PC-3 (cell line): ENCODE data around the gene FSTL4. TPM values are rescaled to one million over a fixed set of nuclear protein-coding genes. Genes with fewer than 3 reads are reported as not detected.
"Not testable (repeated sequence)": the region's sequence is repeated elsewhere in the genome, so short reads cannot be mapped to it uniquely, and the experiment has no call there.

Experiments used
- ATAC-seq: fragments of 200-7000 bp; cut with Tn5 transposase; 2 replicates; pipeline ENCODE4 v1.9.1; 2020; ENCODE audit warnings: mild to moderate bottlenecking, moderate library complexity
- BruUV-seq: library from RNA; stranded (reverse); fragments of 400-500 nt; replicated peaks from 2 replicates; lab custom pipeline; 2021; lab: Mats Ljungman, UMichigan
- CTCF ChIA-PET: fragments of 300-600 bp; sonication (Branson Sonifier 250); formaldehyde crosslinking; loops from one replicate; lab custom pipeline; 2022; ENCODE audit warnings: antibody characterized with exemption; lab: Charles Lee
- POLR2A ChIA-PET: fragments of 300-600 bp; sonication (Branson Sonifier 250); formaldehyde crosslinking; loops from one replicate; lab custom pipeline; 2022; ENCODE audit warnings: antibody characterized with exemption; ENCODE audit not compliant: unreplicated experiment; lab: Charles Lee
- DNase-seq: peaks from one replicate; pipeline ENCODE4 v3.0.0-alpha.2; 2015
- H2AFZ ChIP-seq: fragments of 300-600 bp; sonication (generic); 2 replicates; pipeline ENCODE4 v1.6.0; 2016; ENCODE audit warnings: antibody characterized with exemption, low read length
- H3F3A ChIP-seq: fragments of 300-600 bp; sonication (generic); one replicate; pipeline ENCODE4 v1.6.0; 2017; ENCODE audit warnings: antibody characterized with exemption, low read length, control low read depth, mild to moderate bottlenecking; ENCODE audit not compliant: unreplicated experiment
- H3K27ac ChIP-seq: fragments of 300-600 bp; sonication (generic); 2 replicates; pipeline ENCODE4 v1.5.1; 2016; ENCODE audit warnings: mild to moderate bottlenecking, low read length
- H3K27me3 ChIP-seq: fragments of 300-600 bp; sonication (generic); 2 replicates; pipeline ENCODE4 v1.6.1; 2016; ENCODE audit warnings: low read length, mixed read lengths
- H3K36me3 ChIP-seq: fragments of 300-600 bp; sonication (generic); 2 replicates; pipeline ENCODE4 v1.6.1; 2016; ENCODE audit warnings: low read depth, mixed run types, low read length, mixed read lengths
- H3K4me1 ChIP-seq: fragments of 300-600 bp; sonication (generic); 2 replicates; pipeline ENCODE4 v1.5.1; 2016; ENCODE audit warnings: low read length; ENCODE audit not compliant: insufficient read depth
- H3K4me2 ChIP-seq: fragments of 300-600 bp; sonication (generic); 2 replicates; pipeline ENCODE4 v1.6.0; 2016; ENCODE audit warnings: low read length
- H3K4me3 ChIP-seq: fragments of 300-600 bp; sonication (generic); 2 replicates; pipeline ENCODE4 v1.5.1; 2016; ENCODE audit warnings: mild to moderate bottlenecking, low read length, mixed read lengths
- H3K79me2 ChIP-seq: fragments of 300-600 bp; sonication (generic); 2 replicates; pipeline ENCODE4 v1.6.1; 2017; ENCODE audit warnings: low read length, mixed read lengths
- H3K9ac ChIP-seq: fragments of 300-600 bp; sonication (generic); 2 replicates; pipeline ENCODE4 v1.6.0; 2016; ENCODE audit warnings: mild to moderate bottlenecking, low read length
- H3K9me2 ChIP-seq: fragments of 300-600 bp; sonication (generic); replicated peaks from 2 replicates; pipeline ENCODE4 v1.6.1; 2016; ENCODE audit warnings: mixed run types, low read length, mixed read lengths
- H3K9me3 ChIP-seq: fragments of 300-600 bp; sonication (generic); 2 replicates; pipeline ENCODE4 v1.6.1; 2016; ENCODE audit warnings: low read length, mixed read lengths
- H4K20me1 ChIP-seq: fragments of 300-600 bp; sonication (generic); 2 replicates; pipeline ENCODE4 v1.6.1; 2016; ENCODE audit warnings: low read length, mixed read lengths
- EZH2 ChIP-seq: fragments of 300-600 bp; sonication (generic); IDR thresholded peaks from one replicate; pipeline ENCODE4 v1.6.1; 2017; ENCODE audit warnings: antibody characterized with exemption, mild to moderate bottlenecking, low read length; ENCODE audit not compliant: unreplicated experiment
- EZH2phosphoT487 ChIP-seq: fragments of 300-600 bp; sonication (generic); IDR thresholded peaks from 2 replicates; pipeline ENCODE4 v1.6.1; 2018; ENCODE audit warnings: mild to moderate bottlenecking, antibody characterized with exemption, low read length, borderline replicate concordance
- intact Hi-C: fragments of 100-400 bp; cut with micrococcal nuclease; formaldehyde crosslinking; loops from 2 replicates; pipeline ENCODE4 v1.9.0; 2023
- total RNA-seq: library from RNA; depleted of rRNA; stranded (reverse); fragments of >200 nt; gene quantifications from 2 replicates; pipeline ENCODE4 v1.2.3, GENCODE V29; 2014
- TF ChIP-seq, protein P1 (sequence below): fragments of 300-600 bp; sonication (generic); conservative IDR thresholded peaks from 2 replicates; pipeline ENCODE4 v1.5.1; 2017; ENCODE audit warnings: antibody characterized with exemption, low read depth, mild to moderate bottlenecking, low read length

FSTL4 gene
- total RNA-seq, 1 experiment from 2014 or later: 4.2 TPM

DNA sequence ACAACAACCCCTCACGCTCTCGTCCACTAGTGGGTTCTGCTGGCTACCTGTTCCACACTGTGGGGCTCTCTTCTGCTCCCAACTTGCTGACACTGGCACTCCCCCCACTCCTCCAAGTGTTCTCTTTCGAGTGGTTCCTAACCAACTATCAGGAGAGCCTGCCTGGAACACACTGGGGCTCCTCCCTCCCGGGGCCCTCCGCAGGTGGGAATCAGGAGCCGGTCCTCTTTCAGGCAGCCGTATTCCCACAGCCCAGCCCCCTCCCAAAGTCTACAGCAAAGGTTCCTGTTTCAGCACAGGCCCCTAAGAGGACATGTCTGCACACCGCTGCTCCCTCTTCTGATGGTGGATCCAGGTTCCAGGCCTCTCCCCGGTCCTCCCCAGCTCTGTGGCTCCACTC, 165.9 kb downstream of the FSTL4 start:
- intact Hi-C loops: no loop called here
- no peak overlapping the region for H3K27ac ChIP-seq
- no peaks in the 10 kb centered on the region for H3K9me2 ChIP-seq
- H3K79me2 ChIP-seq: no peaks in the 10 kb centered on the region
- BruUV-seq: no TSS peak
- no peaks in the 10 kb centered on the region for H3F3A ChIP-seq
- no peak overlapping the region for H3K9ac ChIP-seq
- H2AFZ ChIP-seq: no peak overlapping the region
- no peaks in the 10 kb centered on the region for H3K27me3 ChIP-seq
- H4K20me1 ChIP-seq: no peaks in the 10 kb centered on the region
- POLR2A ChIA-PET: no interaction called here
- H3K4me3 ChIP-seq: no peak overlapping the region
- TF ChIP-seq, protein P1, sequence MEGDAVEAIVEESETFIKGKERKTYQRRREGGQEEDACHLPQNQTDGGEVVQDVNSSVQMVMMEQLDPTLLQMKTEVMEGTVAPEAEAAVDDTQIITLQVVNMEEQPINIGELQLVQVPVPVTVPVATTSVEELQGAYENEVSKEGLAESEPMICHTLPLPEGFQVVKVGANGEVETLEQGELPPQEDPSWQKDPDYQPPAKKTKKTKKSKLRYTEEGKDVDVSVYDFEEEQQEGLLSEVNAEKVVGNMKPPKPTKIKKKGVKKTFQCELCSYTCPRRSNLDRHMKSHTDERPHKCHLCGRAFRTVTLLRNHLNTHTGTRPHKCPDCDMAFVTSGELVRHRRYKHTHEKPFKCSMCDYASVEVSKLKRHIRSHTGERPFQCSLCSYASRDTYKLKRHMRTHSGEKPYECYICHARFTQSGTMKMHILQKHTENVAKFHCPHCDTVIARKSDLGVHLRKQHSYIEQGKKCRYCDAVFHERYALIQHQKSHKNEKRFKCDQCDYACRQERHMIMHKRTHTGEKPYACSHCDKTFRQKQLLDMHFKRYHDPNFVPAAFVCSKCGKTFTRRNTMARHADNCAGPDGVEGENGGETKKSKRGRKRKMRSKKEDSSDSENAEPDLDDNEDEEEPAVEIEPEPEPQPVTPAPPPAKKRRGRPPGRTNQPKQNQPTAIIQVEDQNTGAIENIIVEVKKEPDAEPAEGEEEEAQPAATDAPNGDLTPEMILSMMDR: no peak
- TF ChIP-seq EZH2phosphoT487 (no peak), EZH2 (no peak)
- CTCF ChIA-PET: no interaction called here
- H3K36me3 ChIP-seq: no peaks in the 10 kb centered on the region
- no peaks in the 10 kb centered on the region for H3K4me1 ChIP-seq
- H3K9me3 ChIP-seq: no peaks in the 10 kb centered on the region
- DNase-seq (no peak), ATAC-seq (no peak)
- no peak overlapping the region for H3K4me2 ChIP-seq

DNA sequence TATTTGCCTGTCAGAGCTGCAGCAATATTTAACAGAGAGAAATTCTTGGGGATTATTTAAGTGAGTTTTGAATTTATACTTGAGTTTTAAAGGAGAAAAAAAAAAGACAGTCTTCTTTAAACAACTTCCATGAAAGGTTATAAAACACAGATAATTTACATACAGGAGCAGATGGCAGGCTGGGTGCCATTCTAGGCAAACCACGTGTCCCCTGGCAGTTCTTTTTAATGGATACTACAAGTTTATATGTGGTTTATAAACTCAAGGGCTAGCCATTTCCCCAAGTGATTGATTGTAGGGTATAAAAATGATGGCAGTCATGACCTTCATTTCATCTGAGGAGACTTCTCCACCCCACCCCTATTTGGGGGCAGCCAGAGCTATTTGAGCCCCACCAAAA, 166.6 kb downstream of the FSTL4 start:
- Histone ChIP-seq H3K36me3 (no peaks in the 10 kb centered on the region), H3K27me3 (no peaks in the 10 kb centered on the region), H3K27ac (no peak overlapping the region), H3K9me3 (no peaks in the 10 kb centered on the region), H2AFZ (no peak overlapping the region), H3K4me1 (no peaks in the 10 kb centered on the region), H3K79me2 (no peaks in the 10 kb centered on the region), H3K9me2 (no peaks in the 10 kb centered on the region), H3K4me2 (no peak overlapping the region), H4K20me1 (no peaks in the 10 kb centered on the region), H3K4me3 (no peak overlapping the region), H3K9ac (no peak overlapping the region), H3F3A (no peaks in the 10 kb centered on the region)
- no peak for DNase-seq
- no peak for ATAC-seq
- CTCF ChIA-PET: no interaction called here
- TF ChIP-seq, protein P1: no peak
- TF ChIP-seq EZH2 (no peak), EZH2phosphoT487 (no peak)
- POLR2A ChIA-PET: no interaction called here
- no TSS peak for BruUV-seq
- intact Hi-C loops: no loop called here

DNA sequence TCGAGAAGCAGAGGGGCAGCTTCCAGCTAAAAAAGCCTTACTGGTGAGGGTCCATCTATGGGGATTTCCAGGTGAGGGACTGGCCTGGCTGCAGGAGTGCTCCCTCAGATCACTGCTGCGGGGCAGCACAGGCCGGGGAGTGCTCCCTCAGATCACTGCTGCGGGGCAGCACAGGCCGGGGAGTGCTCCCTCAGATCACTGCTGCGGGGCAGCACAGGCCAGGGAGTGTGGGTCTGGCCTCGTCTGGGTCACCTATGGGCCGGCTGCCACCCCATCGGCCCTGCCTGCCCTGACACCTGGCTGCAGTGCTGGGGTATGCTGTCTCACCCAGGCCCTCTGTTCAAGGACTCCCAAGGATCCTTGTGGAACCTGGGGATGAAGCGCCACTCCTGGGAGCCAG, 167.1 kb downstream of the FSTL4 start:
- not testable (repeated sequence) for BruUV-seq

More for the DNA sequence above, 167.1 kb downstream of the FSTL4 start:
- H3K9ac ChIP-seq, ATAC-seq, DNase-seq, H3K9me3 ChIP-seq, H3K27me3 ChIP-seq, intact Hi-C loops, H3F3A ChIP-seq, H3K4me2 ChIP-seq, H2AFZ ChIP-seq, H3K36me3 ChIP-seq, H3K4me3 ChIP-seq, CTCF ChIA-PET, H3K79me2 ChIP-seq, POLR2A ChIA-PET, H3K4me1 ChIP-seq, H3K27ac ChIP-seq, H3K9me2 ChIP-seq, H4K20me1 ChIP-seq: not testable (repeated sequence)
